ENCODE measurements around the gene BTBD3. TPM values are rescaled to one million over a fixed set of nuclear protein-coding genes. Genes with fewer than 3 reads are reported as not detected.

BTBD3 gene
- total and polyA plus RNA-seq, 5 donors, result 8.7 to 34.5 (median 26.4) TPM

GRCh38 chr20:11972478-11972877 lies 54.8 kb downstream of the BTBD3 start:
- H3K27ac ChIP-seq (ENCODE audit: low read length), result no peak overlapping the region
- H3K4me3 ChIP-seq (ENCODE audit: low read length), result no peak overlapping the region
- H3K27me3 ChIP-seq (ENCODE audit: control insufficient read depth, insufficient read depth), result no peaks in the 10 kb centered on the region
- intact Hi-C loops (cut with DNase I), result no loop called here
- no peaks in the 10 kb centered on the region for H3K9me3 ChIP-seq (ENCODE audit: control insufficient read depth, low read length)
- 84% methylated on average over 2 of the region's 2 CpGs for WGBS
- DNase-seq (no peak), ATAC-seq (no peak)
- no peaks in the 10 kb centered on the region for H3K4me1 ChIP-seq (ENCODE audit: control insufficient read depth, insufficient read depth, low read length)

All from right cardiac atrium (tissue), 5 donors.